Natural killer cell (primary cell): Measurements from ENCODE around the gene WBP4. TPM values are rescaled to one million over a fixed set of nuclear protein-coding genes. Genes with fewer than 3 reads are reported as not detected.
"Not testable (repeated sequence)": the region's sequence is repeated elsewhere in the genome, so short reads cannot be mapped to it uniquely, and the experiment has no call there.

Source experiments
- ATAC-seq, 3 donors: fragments of 150-1000 bp in 2 of 3; fragments of 200-7000 bp in 1 of 3; cut with Tn5 transposase; 1 replicate in 1 of 3; 2 replicates in 2 of 3; pipeline ENCODE4 v1.10.0; 2021; ENCODE audit warnings: mild to moderate bottlenecking in 2 of 3, moderate library complexity in 2 of 3
- DNase-seq, 2 donors: peaks; one replicate each; pipeline versions ENCODE4 v3.0.0 to v3.0.0-alpha.2; 2013 to 2021; ENCODE audit warnings: mixed read lengths in 1 of 2
- H3K27ac ChIP-seq: one replicate; pipeline ENCODE4 v1.5.1; 2013; ENCODE audit warnings: mild to moderate bottlenecking, low read length
- H3K27me3 ChIP-seq: one replicate; pipeline ENCODE4 v1.6.1; 2013; ENCODE audit warnings: low read length; ENCODE audit not compliant: control insufficient read depth, insufficient read depth
- H3K36me3 ChIP-seq: one replicate; pipeline ENCODE4 v1.6.1; 2013; ENCODE audit warnings: low read length; ENCODE audit not compliant: control insufficient read depth, insufficient read depth
- H3K4me1 ChIP-seq: one replicate; pipeline ENCODE4 v1.6.1; 2013; ENCODE audit warnings: low read length; ENCODE audit not compliant: control insufficient read depth, insufficient read depth
- H3K4me3 ChIP-seq: one replicate; pipeline ENCODE4 v1.5.1; 2013; ENCODE audit warnings: low read length
- H3K9me3 ChIP-seq: one replicate; pipeline ENCODE4 v1.6.1; 2013; ENCODE audit warnings: low read length; ENCODE audit not compliant: control insufficient read depth, insufficient read depth
- H3K27ac Mint-ChIP-seq, 2 donors: one replicate each; pipeline ENCODE4 v1.8.0; 2022; ENCODE audit warnings: mild to moderate bottlenecking in 2 of 2, mixed read lengths in 2 of 2, moderate library complexity in 1 of 2
- H3K27me3 Mint-ChIP-seq, 2 donors: one replicate each; pipeline ENCODE4 v1.8.0; 2022; ENCODE audit warnings: low read depth in 2 of 2, mixed read lengths in 2 of 2
- H3K36me3 Mint-ChIP-seq: one replicate; pipeline ENCODE4 v1.8.0; 2022; ENCODE audit warnings: mixed read lengths
- H3K4me1 Mint-ChIP-seq, 2 donors: one replicate each; pipeline ENCODE4 v1.8.0; 2022; ENCODE audit warnings: mixed read lengths in 2 of 2
- H3K4me3 Mint-ChIP-seq: one replicate; pipeline ENCODE4 v1.8.0; 2022; ENCODE audit warnings: mild to moderate bottlenecking, moderate library complexity, mixed read lengths
- H3K9me3 Mint-ChIP-seq, 2 donors: one replicate each; pipeline ENCODE4 v1.8.0; 2022; ENCODE audit warnings: mixed read lengths in 2 of 2
- WGBS: methylation state at CpG from one replicate; pipeline ENCODE4 v1.1.7; 2013; ENCODE audit warnings: missing lambda C conversion rate; ENCODE audit not compliant: insufficient coverage; 5-methylcytosine and 5-hydroxymethylcytosine counted together
- intact Hi-C: fragments of 100-400 bp; cut with micrococcal nuclease; formaldehyde crosslinking; loops from one replicate; pipeline ENCODE4 v1.14.2; 2022
- total RNA-seq, 4 donors: library from RNA; stranded (reverse); fragments of 120-200 nt in 1 of 4; gene quantifications; one replicate each; pipeline versions ENCODE4 v1.2.3 to v1.2.4, GENCODE V29; 2013 to 2022
- TF ChIP-seq, protein P1 (sequence below): fragments of 200-600 bp; IDR thresholded peaks from one replicate; pipeline ENCODE4 v1.8.0; 2022; ENCODE audit warnings: antibody characterized with exemption

The WBP4 gene
- total RNA-seq, 3 donors from 2014 or later (not counting 1 experiment from before 2014, with no cell fraction given) = 4.2 to 6.8 (median 5.1) TPM

GRCh38 chr13:41075485-41075884, 14.2 kb downstream of the WBP4 start:
- peaks cover 55% of the 10 kb centered on the region for H3K36me3 ChIP-seq
- no peaks in the 10 kb centered on the region for H3K9me3 Mint-ChIP-seq
- no peak overlapping the region for H3K4me3 ChIP-seq
- no peaks in the 10 kb centered on the region for H3K27me3 Mint-ChIP-seq
- H3K27ac ChIP-seq = no peak overlapping the region
- TF ChIP-seq, protein P1, sequence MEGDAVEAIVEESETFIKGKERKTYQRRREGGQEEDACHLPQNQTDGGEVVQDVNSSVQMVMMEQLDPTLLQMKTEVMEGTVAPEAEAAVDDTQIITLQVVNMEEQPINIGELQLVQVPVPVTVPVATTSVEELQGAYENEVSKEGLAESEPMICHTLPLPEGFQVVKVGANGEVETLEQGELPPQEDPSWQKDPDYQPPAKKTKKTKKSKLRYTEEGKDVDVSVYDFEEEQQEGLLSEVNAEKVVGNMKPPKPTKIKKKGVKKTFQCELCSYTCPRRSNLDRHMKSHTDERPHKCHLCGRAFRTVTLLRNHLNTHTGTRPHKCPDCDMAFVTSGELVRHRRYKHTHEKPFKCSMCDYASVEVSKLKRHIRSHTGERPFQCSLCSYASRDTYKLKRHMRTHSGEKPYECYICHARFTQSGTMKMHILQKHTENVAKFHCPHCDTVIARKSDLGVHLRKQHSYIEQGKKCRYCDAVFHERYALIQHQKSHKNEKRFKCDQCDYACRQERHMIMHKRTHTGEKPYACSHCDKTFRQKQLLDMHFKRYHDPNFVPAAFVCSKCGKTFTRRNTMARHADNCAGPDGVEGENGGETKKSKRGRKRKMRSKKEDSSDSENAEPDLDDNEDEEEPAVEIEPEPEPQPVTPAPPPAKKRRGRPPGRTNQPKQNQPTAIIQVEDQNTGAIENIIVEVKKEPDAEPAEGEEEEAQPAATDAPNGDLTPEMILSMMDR = no peak
- no peaks in the 10 kb centered on the region for H3K27me3 ChIP-seq
- no peaks in the 10 kb centered on the region for H3K4me1 Mint-ChIP-seq
- intact Hi-C loops = loop anchor here (1.0 kb wide), 1 partner anchor 147 kb away; no protein-coding TSS in a partner anchor
- H3K4me3 Mint-ChIP-seq = no peak overlapping the region
- no peak for ATAC-seq
- no peak overlapping the region for H3K27ac Mint-ChIP-seq
- H3K4me1 ChIP-seq = no peaks in the 10 kb centered on the region
- peaks cover 33% of the 10 kb centered on the region for H3K36me3 Mint-ChIP-seq
- no peak for DNase-seq
- over 99% methylated on average over 6 of the region's 7 CpGs for WGBS
- no peaks in the 10 kb centered on the region for H3K9me3 ChIP-seq

- H3K4me1 Mint-ChIP-seq = no peaks in the 10 kb centered on the region
- no peak overlapping the region for H3K4me3 Mint-ChIP-seq
- H3K36me3 ChIP-seq = peaks cover 50% of the 10 kb centered on the region
- H3K27me3 ChIP-seq = no peaks in the 10 kb centered on the region
- no peak overlapping the region for H3K27ac Mint-ChIP-seq
- no peak for DNase-seq
- no peak for ATAC-seq
- H3K36me3 Mint-ChIP-seq = peaks cover 35% of the 10 kb centered on the region
- no peaks in the 10 kb centered on the region for H3K27me3 Mint-ChIP-seq
- no peak overlapping the region for H3K4me3 ChIP-seq
- TF ChIP-seq, protein P1 = no peak
- no peak overlapping the region for H3K27ac ChIP-seq
- no peaks in the 10 kb centered on the region for H3K4me1 ChIP-seq
- no peaks in the 10 kb centered on the region for H3K9me3 Mint-ChIP-seq
- intact Hi-C loops = no loop called here
- H3K9me3 ChIP-seq = no peaks in the 10 kb centered on the region
- WGBS = 81% methylated on average over 2 of the region's 3 CpGs
Observed at GRCh38 chr13:41077475-41077874, 16.2 kb downstream of the WBP4 start.

GRCh38 chr13:41079725-41080124, 18.4 kb downstream of the WBP4 start:
- DNase-seq (no peak), ATAC-seq (no peak)
- Mint-ChIP-seq H3K4me3 (no peak overlapping the region), H3K27ac (no peak overlapping the region), H3K9me3 (no peaks in the 10 kb centered on the region), H3K4me1 (no peaks in the 10 kb centered on the region), H3K36me3 (peaks cover 39% of the 10 kb centered on the region), H3K27me3 (no peaks in the 10 kb centered on the region)
- intact Hi-C loops = no loop called here
- 93% methylated on average over 2 of the region's 4 CpGs for WGBS
- Histone ChIP-seq H3K36me3 (peaks cover 45% of the 10 kb centered on the region), H3K9me3 (no peaks in the 10 kb centered on the region), H3K27me3 (no peaks in the 10 kb centered on the region), H3K27ac (no peak overlapping the region), H3K4me3 (no peak overlapping the region), H3K4me1 (no peaks in the 10 kb centered on the region)
- TF ChIP-seq, protein P1 = no peak

DNA sequence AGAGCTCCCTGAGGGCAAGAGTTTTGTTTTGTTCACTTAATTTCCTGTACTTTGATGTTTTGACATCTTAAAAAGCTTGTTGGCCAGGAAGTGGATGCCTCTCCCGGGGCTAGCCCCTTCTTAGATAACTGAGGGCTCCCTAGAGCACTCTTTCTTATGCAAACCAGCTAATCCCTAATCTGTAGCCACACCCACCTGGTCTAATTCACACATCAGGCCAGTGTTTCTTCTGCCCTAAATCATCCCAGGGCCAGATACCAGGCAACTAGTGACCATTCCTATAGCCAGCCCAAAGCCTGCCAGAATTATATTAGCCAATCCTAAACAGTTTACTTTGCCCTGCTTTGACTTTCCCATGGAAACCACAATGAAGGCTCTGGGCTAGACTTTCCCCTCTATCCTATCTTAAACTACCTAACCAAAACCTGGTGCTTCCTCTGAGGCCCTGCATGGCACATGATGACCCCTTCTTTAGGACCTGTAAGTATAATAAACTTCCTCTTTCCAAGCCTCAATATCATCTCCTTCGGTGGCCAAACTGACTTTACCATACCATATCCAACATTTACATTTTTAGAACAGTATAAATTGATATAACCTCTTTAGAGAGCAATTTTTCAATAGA, 24.8 kb downstream of the WBP4 start:
- Mint-ChIP-seq H3K27ac (no peak overlapping the region), H3K4me1 (no peaks in the 10 kb centered on the region), H3K27me3 (no peaks in the 10 kb centered on the region), H3K36me3 (peaks cover 6% of the 10 kb centered on the region), H3K4me3 (no peak overlapping the region), H3K9me3 (no peaks in the 10 kb centered on the region)
- no peaks in the 10 kb centered on the region for H3K9me3 ChIP-seq
- TF ChIP-seq, protein P1 = no peak
- H3K4me3 ChIP-seq = no peak overlapping the region
- ATAC-seq = no peak
- peaks cover 20% of the 10 kb centered on the region for H3K36me3 ChIP-seq
- no peaks in the 10 kb centered on the region for H3K27me3 ChIP-seq
- intact Hi-C loops = no loop called here
- no peaks in the 10 kb centered on the region for H3K4me1 ChIP-seq
- WGBS = 63% methylated on average over 2 of the region's 2 CpGs
- DNase-seq = no peak
- no peak overlapping the region for H3K27ac ChIP-seq

DNA sequence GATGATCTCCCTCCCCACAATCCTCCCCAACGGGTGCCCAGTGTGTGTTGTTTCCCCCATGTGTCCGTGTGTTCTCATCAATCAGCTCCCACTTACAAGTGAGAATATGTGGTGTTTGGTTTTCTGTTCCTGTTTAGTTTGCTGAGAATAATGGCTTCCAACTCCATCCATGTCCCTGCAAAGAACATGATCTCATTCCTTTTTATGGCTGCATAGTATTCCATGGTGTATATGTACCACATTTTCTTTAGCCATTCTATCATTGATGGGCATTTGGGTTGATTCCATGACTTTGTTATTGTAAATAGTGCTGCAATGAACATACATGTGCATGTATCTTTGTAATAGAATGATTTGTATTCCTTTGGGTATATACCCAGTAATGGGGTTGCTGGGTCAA, 34.4 kb downstream of the WBP4 start:
- ATAC-seq, intact Hi-C loops, H3K4me3 ChIP-seq, H3K36me3 Mint-ChIP-seq, H3K9me3 ChIP-seq, H3K27me3 ChIP-seq, H3K27ac ChIP-seq, H3K36me3 ChIP-seq, H3K4me3 Mint-ChIP-seq, H3K4me1 ChIP-seq, H3K9me3 Mint-ChIP-seq, DNase-seq, H3K27ac Mint-ChIP-seq, H3K4me1 Mint-ChIP-seq: not testable (repeated sequence)
- WGBS = no CpG with 5 or more reads among the region's 2 CpGs
- H3K27me3 Mint-ChIP-seq = peaks cover 4 to 16% of the 10 kb centered on the region in 2 donors
